Mammary epithelial cell (primary cell): ENCODE results near the gene KLHL5.

Experiments
- EZH2 ChIP-seq: IDR thresholded peaks from 2 replicates; pipeline ENCODE4 v1.6.1; 2012; ENCODE audit warnings: low read length, inconsistent platforms, borderline replicate concordance
- TF ChIP-seq, protein P1 (sequence below), 2 donors: IDR thresholded peaks in 1 of 2; conservative IDR thresholded peaks in 1 of 2; 2 replicates each; pipeline ENCODE4 v1.5.1; 2011 to 2012; ENCODE audit warnings: inconsistent platforms in 2 of 2, low read length in 2 of 2, mild to moderate bottlenecking in 2 of 2, control low read depth in 1 of 2, low read depth in 1 of 2; ENCODE audit not compliant: insufficient read depth in 1 of 2; ENCODE audit errors: extremely low read depth in 1 of 2

DNA sequence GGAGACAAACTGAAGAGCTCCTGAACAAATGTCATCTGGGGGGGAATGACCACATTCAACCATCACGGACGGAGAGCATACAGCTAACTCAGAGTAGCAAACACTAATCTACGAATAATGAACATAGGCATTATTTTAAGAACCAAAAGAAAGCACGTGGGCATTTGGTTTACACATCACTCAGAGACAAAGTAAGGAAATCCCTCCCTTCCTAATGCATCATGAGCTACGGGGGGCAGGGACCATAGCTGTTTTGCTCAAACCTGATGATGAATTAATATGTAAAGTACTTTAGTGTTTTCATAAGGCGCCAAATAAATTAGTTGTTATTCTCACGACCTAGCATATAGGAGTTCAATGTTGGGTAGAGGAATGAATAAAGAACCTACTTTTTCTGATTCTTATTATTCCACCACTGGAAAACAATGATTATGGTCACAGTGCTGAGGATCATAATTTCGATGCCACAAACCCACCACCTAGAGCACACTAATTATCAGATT lies 18.1 kb upstream of the KLHL5 start:
- TF ChIP-seq, protein P1, sequence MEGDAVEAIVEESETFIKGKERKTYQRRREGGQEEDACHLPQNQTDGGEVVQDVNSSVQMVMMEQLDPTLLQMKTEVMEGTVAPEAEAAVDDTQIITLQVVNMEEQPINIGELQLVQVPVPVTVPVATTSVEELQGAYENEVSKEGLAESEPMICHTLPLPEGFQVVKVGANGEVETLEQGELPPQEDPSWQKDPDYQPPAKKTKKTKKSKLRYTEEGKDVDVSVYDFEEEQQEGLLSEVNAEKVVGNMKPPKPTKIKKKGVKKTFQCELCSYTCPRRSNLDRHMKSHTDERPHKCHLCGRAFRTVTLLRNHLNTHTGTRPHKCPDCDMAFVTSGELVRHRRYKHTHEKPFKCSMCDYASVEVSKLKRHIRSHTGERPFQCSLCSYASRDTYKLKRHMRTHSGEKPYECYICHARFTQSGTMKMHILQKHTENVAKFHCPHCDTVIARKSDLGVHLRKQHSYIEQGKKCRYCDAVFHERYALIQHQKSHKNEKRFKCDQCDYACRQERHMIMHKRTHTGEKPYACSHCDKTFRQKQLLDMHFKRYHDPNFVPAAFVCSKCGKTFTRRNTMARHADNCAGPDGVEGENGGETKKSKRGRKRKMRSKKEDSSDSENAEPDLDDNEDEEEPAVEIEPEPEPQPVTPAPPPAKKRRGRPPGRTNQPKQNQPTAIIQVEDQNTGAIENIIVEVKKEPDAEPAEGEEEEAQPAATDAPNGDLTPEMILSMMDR (conservative IDR thresholded peaks at IDR 0.05 in 1 of 2, IDR thresholded peaks at IDR 0.05 in 1 of 2; ENCODE audit: extremely low read depth in 1 of 2, insufficient read depth in 1 of 2, low read depth in 1 of 2, low read length in 2 of 2) = no peak
- no peak for TF ChIP-seq EZH2
